ENCODE measurements around the gene TUBD1. TPM values are rescaled to one million over a fixed set of nuclear protein-coding genes. Genes with fewer than 3 reads are reported as not detected.
"Not testable (repeated sequence)": the region's sequence is repeated elsewhere in the genome, so short reads cannot be mapped to it uniquely, and the experiment has no call there.

TUBD1 gene
- total RNA-seq, 4 donors from 2014 or later = 7.7 to 62.9 (median 18.7) TPM

GRCh38 chr17:59874376-59874775 is 18.4 kb downstream of the TUBD1 start:
- H3K27ac ChIP-seq = no peak overlapping the region
- H3K4me1 ChIP-seq = no peaks in the 10 kb centered on the region
- intact Hi-C loops (cut with DNase I; ENCODE audit: low total_unique reads) = no loop called here
- no peaks in the 10 kb centered on the region for H3K27me3 ChIP-seq
- no peak overlapping the region for H3K4me3 ChIP-seq
- H3K9me3 ChIP-seq = no peaks in the 10 kb centered on the region
- TF ChIP-seq CTCF (IDR thresholded peaks at IDR 0.05) (no peak), POLR2A (IDR thresholded peaks at IDR 0.05) (no peak)
- H3K36me3 ChIP-seq = no peaks in the 10 kb centered on the region
- no peak for DNase-seq

GRCh38 chr17:59873414-59873813 is 19.3 kb downstream of the TUBD1 start:
- H3K4me1 ChIP-seq; H3K36me3 ChIP-seq; intact Hi-C loops (cut with DNase I; ENCODE audit: low total_unique reads); H3K9me3 ChIP-seq; H3K4me3 ChIP-seq; DNase-seq; H3K27me3 ChIP-seq; H3K27ac ChIP-seq: not testable (repeated sequence)

- H3K9me3 ChIP-seq = no peaks in the 10 kb centered on the region
- H3K4me3 ChIP-seq = no peak overlapping the region
- TF ChIP-seq POLR2A (IDR thresholded peaks at IDR 0.05) (no peak), CTCF (IDR thresholded peaks at IDR 0.05) (no peak)
- H3K27me3 ChIP-seq = no peaks in the 10 kb centered on the region
- H3K4me1 ChIP-seq = no peaks in the 10 kb centered on the region
- no peak overlapping the region for H3K27ac ChIP-seq
- DNase-seq = no peak
- H3K36me3 ChIP-seq = no peaks in the 10 kb centered on the region
- intact Hi-C loops (cut with DNase I; ENCODE audit: low total_unique reads) = no loop called here
These were observed 20.4 kb downstream of the TUBD1 start for GRCh38 chr17:59872351-59872750.

- H3K4me3 ChIP-seq = no peak overlapping the region
- H3K36me3 ChIP-seq = no peaks in the 10 kb centered on the region
- no peak for DNase-seq
- H3K27ac ChIP-seq = no peak overlapping the region
- intact Hi-C loops (cut with DNase I; ENCODE audit: low total_unique reads) = no loop called here
- no peaks in the 10 kb centered on the region for H3K4me1 ChIP-seq
- H3K9me3 ChIP-seq = no peaks in the 10 kb centered on the region
- no peaks in the 10 kb centered on the region for H3K27me3 ChIP-seq
- no peak for TF ChIP-seq POLR2A (IDR thresholded peaks at IDR 0.05)
- TF ChIP-seq CTCF (IDR thresholded peaks at IDR 0.05) = no peak
These were observed 22.3 kb downstream of the TUBD1 start for GRCh38 chr17:59870482-59870881.

GRCh38 chr17:59869941-59870218 is 22.9 kb downstream of the TUBD1 start:
- intact Hi-C loops (cut with DNase I; ENCODE audit: low total_unique reads) = no loop called here
- TF ChIP-seq POLR2A (IDR thresholded peaks at IDR 0.05) (no peak), CTCF (IDR thresholded peaks at IDR 0.05) (no peak)
- Histone ChIP-seq H3K4me1 (no peaks in the 10 kb centered on the region), H3K36me3 (no peaks in the 10 kb centered on the region), H3K27ac (no peak overlapping the region), H3K4me3 (no peak overlapping the region), H3K9me3 (no peaks in the 10 kb centered on the region), H3K27me3 (no peaks in the 10 kb centered on the region)
- DNase-seq = no peak

GRCh38 chr17:59863616-59864015 is 29.1 kb downstream of the TUBD1 start:
- intact Hi-C loops (cut with DNase I; ENCODE audit: low total_unique reads) = no loop called here
- no peak for DNase-seq
- Histone ChIP-seq H3K27ac (no peak overlapping the region), H3K4me3 (no peak overlapping the region), H3K27me3 (no peaks in the 10 kb centered on the region), H3K9me3 (no peaks in the 10 kb centered on the region), H3K4me1 (no peaks in the 10 kb centered on the region), H3K36me3 (no peaks in the 10 kb centered on the region)
- TF ChIP-seq POLR2A (IDR thresholded peaks at IDR 0.05) (no peak), CTCF (IDR thresholded peaks at IDR 0.05) (no peak)
